Right lobe of liver (tissue), 4 donors: ENCODE data around the gene LINC01488.

ENCODE experiments used
- POLR2A ChIP-seq: fragments of 450-650 bp; IDR thresholded peaks from one replicate; pipeline ENCODE4 v1.6.1; 2017; ENCODE audit warnings: antibody characterized with exemption, mild to moderate bottlenecking
- TF ChIP-seq, protein P1 (sequence below), 4 donors: fragments of 200-600 bp in 3 of 4; fragments of 450-650 bp in 1 of 4; IDR thresholded peaks; one replicate each; pipeline versions ENCODE4 v1.5.1 to v1.8.0; 2016 to 2022; ENCODE audit warnings: antibody characterized with exemption in 4 of 4, mild to moderate bottlenecking in 2 of 4
- donor health status: DM: no; HTN: no; CAD: no.
- donor health status: DM: no; HTN: no; CAD: no.
- donor health status: DM: no; HTN: yes; CAD: no.

GRCh38 chr11:69539416-69540117 is 58.1 kb downstream of the LINC01488 start:
- TF ChIP-seq POLR2A = no peak
- TF ChIP-seq, protein P1, sequence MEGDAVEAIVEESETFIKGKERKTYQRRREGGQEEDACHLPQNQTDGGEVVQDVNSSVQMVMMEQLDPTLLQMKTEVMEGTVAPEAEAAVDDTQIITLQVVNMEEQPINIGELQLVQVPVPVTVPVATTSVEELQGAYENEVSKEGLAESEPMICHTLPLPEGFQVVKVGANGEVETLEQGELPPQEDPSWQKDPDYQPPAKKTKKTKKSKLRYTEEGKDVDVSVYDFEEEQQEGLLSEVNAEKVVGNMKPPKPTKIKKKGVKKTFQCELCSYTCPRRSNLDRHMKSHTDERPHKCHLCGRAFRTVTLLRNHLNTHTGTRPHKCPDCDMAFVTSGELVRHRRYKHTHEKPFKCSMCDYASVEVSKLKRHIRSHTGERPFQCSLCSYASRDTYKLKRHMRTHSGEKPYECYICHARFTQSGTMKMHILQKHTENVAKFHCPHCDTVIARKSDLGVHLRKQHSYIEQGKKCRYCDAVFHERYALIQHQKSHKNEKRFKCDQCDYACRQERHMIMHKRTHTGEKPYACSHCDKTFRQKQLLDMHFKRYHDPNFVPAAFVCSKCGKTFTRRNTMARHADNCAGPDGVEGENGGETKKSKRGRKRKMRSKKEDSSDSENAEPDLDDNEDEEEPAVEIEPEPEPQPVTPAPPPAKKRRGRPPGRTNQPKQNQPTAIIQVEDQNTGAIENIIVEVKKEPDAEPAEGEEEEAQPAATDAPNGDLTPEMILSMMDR (IDR thresholded peaks at IDR 0.05) = no peak
